KG1 (cell line): ENCODE measurements around the gene RABL3.
"Not testable (repeated sequence)": the region's sequence is repeated elsewhere in the genome, so short reads cannot be mapped to it uniquely, and the experiment has no call there.

Experiments
- DNase-seq: peaks from one replicate; lab custom pipeline; 2025; lab: John Stamatoyannopoulos, UW

Gene RABL3

DNA sequence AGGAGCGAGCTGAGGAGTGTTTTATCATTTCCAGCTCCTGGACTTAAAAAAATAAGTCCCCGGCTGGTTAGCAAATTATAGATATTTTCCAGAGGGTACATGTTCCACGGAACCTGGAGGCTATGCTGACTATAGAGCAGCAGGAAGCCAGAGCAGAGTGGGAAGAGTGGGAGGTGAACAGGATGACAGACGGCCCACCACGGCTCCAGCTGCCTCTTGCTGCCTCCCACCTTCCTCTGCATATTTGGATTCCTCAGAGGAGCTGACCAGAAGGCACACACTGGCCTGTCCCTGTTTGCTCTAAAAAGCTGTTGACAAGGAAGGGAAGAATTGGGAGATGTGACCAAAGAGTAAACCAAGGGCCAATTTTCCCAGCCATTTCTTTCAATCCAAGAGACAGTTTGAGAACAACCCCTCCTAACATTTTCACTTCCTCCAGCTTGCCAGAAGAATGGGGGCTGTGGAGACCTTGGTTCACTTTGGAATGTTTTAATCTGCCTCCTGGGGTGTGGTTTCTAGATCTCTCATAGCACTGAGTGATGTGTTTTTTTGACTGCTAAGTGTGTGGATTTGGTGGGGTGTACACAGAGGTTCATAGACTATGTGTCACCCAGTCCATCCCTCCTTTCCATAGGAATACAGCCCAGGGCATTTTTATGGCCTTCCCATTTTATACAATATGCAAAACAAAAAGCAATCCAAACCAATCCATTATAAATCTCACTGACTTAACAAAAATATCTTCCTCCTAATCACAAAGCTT is 97.1 kb downstream of the RABL3 start:
- DNase-seq: no peak

- no peak for DNase-seq
Observed at GRCh38 chr3:120642368-120642948, 99.9 kb downstream of the RABL3 start.

- DNase-seq: no peak
Observed at GRCh38 chr3:120641696-120642246, 100.5 kb downstream of the RABL3 start.

DNA sequence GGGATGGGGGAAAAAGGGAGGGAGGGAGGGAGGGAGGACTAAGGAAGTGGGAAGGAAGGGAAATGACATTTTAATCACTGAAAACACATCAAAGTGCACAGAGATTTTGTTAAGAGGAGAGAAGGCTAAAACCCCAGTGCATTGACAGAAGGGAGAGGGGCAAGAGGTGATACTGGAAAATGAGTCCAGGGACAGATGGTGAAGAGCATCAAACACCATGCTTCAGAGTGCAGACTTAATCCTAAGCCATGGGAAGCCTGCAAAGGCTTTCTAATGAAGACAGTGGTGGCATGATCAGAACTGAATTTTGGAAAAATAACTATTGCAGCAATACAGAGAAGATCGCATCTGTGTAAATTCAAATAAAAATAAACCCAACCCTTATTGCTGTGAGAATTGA is 102.1 kb downstream of the RABL3 start:
- no peak for DNase-seq

- not testable (repeated sequence) for DNase-seq
Observed at GRCh38 chr3:120638820-120639219, 103.5 kb downstream of the RABL3 start.

DNA sequence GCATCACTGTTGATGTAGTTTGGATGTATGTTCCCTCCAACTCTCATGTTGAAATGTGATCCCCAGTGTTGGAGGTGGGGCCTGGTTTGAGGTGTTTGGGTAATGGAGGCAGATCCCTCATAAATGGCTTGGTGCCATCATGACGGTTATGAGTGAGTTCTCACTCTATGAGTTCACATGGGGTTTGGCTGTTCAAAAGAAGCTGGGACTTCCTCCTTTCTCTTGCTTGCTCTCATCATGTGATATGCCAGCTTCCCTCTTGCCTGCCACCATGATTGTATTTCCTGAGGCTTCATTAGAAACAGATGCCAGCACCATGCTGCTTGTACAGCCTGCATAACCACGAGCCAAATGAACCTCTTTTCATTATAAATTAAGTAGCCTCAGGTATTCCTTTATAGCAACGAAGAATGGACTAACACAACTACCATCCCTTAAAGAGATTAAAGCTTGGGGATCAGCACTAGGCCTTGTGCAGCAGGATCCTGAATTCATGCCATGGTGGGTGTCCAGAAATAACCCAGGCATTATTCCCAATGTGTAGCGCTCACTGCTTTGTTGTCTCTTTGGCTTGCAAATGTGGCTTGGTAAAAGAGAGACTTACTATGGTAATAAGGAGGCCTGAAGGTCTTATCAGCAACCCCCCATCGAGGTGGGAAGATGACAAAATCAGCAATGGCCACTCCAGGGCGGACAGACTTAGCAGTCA is 104.3 kb downstream of the RABL3 start:
- DNase-seq: no peak

DNA sequence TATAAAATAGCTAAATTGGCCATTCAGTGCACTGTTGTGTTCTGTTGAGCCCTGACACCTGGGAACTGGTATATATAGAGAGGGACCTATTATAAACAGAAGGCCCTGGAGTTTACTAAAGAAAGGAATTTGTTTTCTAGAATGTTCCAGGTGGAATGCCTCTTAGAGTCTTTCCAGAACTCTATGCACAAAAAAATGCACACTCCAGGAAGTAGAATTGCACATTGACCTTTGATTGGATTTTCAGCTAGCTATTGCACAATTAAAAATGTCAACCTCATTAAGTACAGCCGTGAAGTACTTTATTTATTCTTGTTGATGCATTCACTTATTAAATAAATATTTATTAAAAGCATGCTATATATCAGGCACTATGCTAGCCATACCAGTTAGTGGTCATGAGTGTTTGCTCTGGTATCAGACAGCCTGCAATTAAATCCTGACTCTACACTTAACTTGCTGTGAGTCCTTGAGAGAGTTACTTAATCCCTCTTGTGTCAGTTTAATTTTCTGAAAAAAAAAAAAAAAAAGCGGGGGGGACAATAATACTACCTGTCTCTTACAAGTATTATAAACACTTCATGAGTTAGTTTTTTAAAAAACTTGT is 105.4 kb downstream of the RABL3 start:
- DNase-seq: no peak
